ENCODE data around the gene BOD1L2. TPM values are rescaled to one million over a fixed set of nuclear protein-coding genes. Genes with fewer than 3 reads are reported as not detected.
A peak's percentile ranks its signal among the peaks of the same experiment; 100 is the strongest.

The BOD1L2 gene
- polyA plus RNA-seq (2013, experiment 1 of 2), result not detected
- not detected for polyA plus RNA-seq (2013, experiment 2 of 2)

GRCh38 chr18:57146956-57147636 lies at the start of gene BOD1L2:
TSS of gene BOD1L2 (plus strand) at chr18:57147087. CDS start at chr18:57147313, 226 bp downstream.
- Histone ChIP-seq H3K36me3 (ENCODE audit: insufficient read depth, low read length) (no peaks in the 10 kb centered on the region), H3K27me3 (ENCODE audit: insufficient read depth, low read length) (no peaks in the 10 kb centered on the region), H3K9ac (ENCODE audit: low read depth, low read length) (no peak within 1 kb of the TSS), H3K4me3 (ENCODE audit: low read length) (no peak within 1 kb of the TSS), H3K27ac (ENCODE audit: low read depth, low read length) (no peak within 1 kb of the TSS), H3K9me3 (ENCODE audit: insufficient read depth, low read depth, low read length) (no peaks in the 10 kb centered on the region), H3K4me1 (ENCODE audit: insufficient read depth, low read length) (peaks cover 26% of the 10 kb centered on the region)
- 92% methylated on average over 50 of the region's 50 CpGs for WGBS

- WGBS, result 72% methylated on average over 4 of the region's 4 CpGs
- no peaks in the 10 kb centered on the region for H3K36me3 ChIP-seq (ENCODE audit: insufficient read depth, low read length)
- H3K4me1 ChIP-seq (ENCODE audit: insufficient read depth, low read length), result no peaks in the 10 kb centered on the region
- H3K4me3 ChIP-seq (ENCODE audit: low read length), result no peak overlapping the region
- no peak overlapping the region for H3K27ac ChIP-seq (ENCODE audit: low read depth, low read length)
- no peak overlapping the region for H3K9ac ChIP-seq (ENCODE audit: low read depth, low read length)
- H3K9me3 ChIP-seq (ENCODE audit: insufficient read depth, low read depth, low read length), result no peaks in the 10 kb centered on the region
- H3K27me3 ChIP-seq (ENCODE audit: insufficient read depth, low read length), result no peaks in the 10 kb centered on the region
These were observed 39.6 kb upstream of the BOD1L2 start for GRCh38 chr18:57107140-57107832.

GRCh38 chr18:57110290-57110689 lies 36.6 kb upstream of the BOD1L2 start:
- Histone ChIP-seq H3K9me3 (ENCODE audit: insufficient read depth, low read depth, low read length) (no peaks in the 10 kb centered on the region), H3K4me3 (ENCODE audit: low read length) (no peak overlapping the region), H3K27me3 (ENCODE audit: insufficient read depth, low read length) (no peaks in the 10 kb centered on the region), H3K9ac (ENCODE audit: low read depth, low read length) (no peak overlapping the region), H3K36me3 (ENCODE audit: insufficient read depth, low read length) (no peaks in the 10 kb centered on the region), H3K4me1 (ENCODE audit: insufficient read depth, low read length) (no peaks in the 10 kb centered on the region), H3K27ac (ENCODE audit: low read depth, low read length) (no peak overlapping the region)
- WGBS, result 89% methylated on average over 4 of the region's 4 CpGs

- Histone ChIP-seq H3K36me3 (ENCODE audit: insufficient read depth, low read length) (no peaks in the 10 kb centered on the region), H3K27me3 (ENCODE audit: insufficient read depth, low read length) (no peaks in the 10 kb centered on the region), H3K4me1 (ENCODE audit: insufficient read depth, low read length) (no peaks in the 10 kb centered on the region), H3K9me3 (ENCODE audit: insufficient read depth, low read depth, low read length) (no peaks in the 10 kb centered on the region), H3K4me3 (ENCODE audit: low read length) (no peak overlapping the region), H3K9ac (ENCODE audit: low read depth, low read length) (no peak overlapping the region), H3K27ac (ENCODE audit: low read depth, low read length) (no peak overlapping the region)
- WGBS, result 83% methylated on average over 4 of the region's 4 CpGs
These were observed 33.0 kb upstream of the BOD1L2 start for GRCh38 chr18:57113799-57114420.

- Histone ChIP-seq H3K4me3 (ENCODE audit: low read length) (no peak overlapping the region), H3K9me3 (ENCODE audit: insufficient read depth, low read depth, low read length) (no peaks in the 10 kb centered on the region), H3K27me3 (ENCODE audit: insufficient read depth, low read length) (no peaks in the 10 kb centered on the region), H3K27ac (ENCODE audit: low read depth, low read length) (no peak overlapping the region), H3K9ac (ENCODE audit: low read depth, low read length) (no peak overlapping the region), H3K36me3 (ENCODE audit: insufficient read depth, low read length) (no peaks in the 10 kb centered on the region), H3K4me1 (ENCODE audit: insufficient read depth, low read length) (peaks cover 7% of the 10 kb centered on the region)
- 92% methylated on average over 6 of the region's 7 CpGs for WGBS
These were observed 30.2 kb upstream of the BOD1L2 start for GRCh38 chr18:57116598-57117132.

GRCh38 chr18:57121542-57122112 lies 25.3 kb upstream of the BOD1L2 start:
- 4% methylated on average over 33 of the region's 33 CpGs for WGBS
- Histone ChIP-seq H3K36me3 (ENCODE audit: insufficient read depth, low read length) (no peaks in the 10 kb centered on the region), H3K27me3 (ENCODE audit: insufficient read depth, low read length) (peaks cover 9% of the 10 kb centered on the region; the same call in 1 of the 2 replicates), H3K4me3 (ENCODE audit: low read length) (peak overlapping the region; percentile 51), H3K9me3 (ENCODE audit: insufficient read depth, low read depth, low read length) (no peaks in the 10 kb centered on the region), H3K27ac (ENCODE audit: low read depth, low read length) (no peak overlapping the region), H3K9ac (ENCODE audit: low read depth, low read length) (peak overlapping the region; percentile 71), H3K4me1 (ENCODE audit: insufficient read depth, low read length) (peaks cover 26% of the 10 kb centered on the region)

GRCh38 chr18:57122936-57123510 lies 23.9 kb upstream of the BOD1L2 start:
- no peak overlapping the region for H3K4me3 ChIP-seq (ENCODE audit: low read length)
- H3K36me3 ChIP-seq (ENCODE audit: insufficient read depth, low read length), result no peaks in the 10 kb centered on the region
- H3K9ac ChIP-seq (ENCODE audit: low read depth, low read length), result no peak overlapping the region
- H3K4me1 ChIP-seq (ENCODE audit: insufficient read depth, low read length), result peaks cover 26% of the 10 kb centered on the region
- peaks cover 9% of the 10 kb centered on the region; the same call in 1 of the 2 replicates for H3K27me3 ChIP-seq (ENCODE audit: insufficient read depth, low read length)
- no peaks in the 10 kb centered on the region for H3K9me3 ChIP-seq (ENCODE audit: insufficient read depth, low read depth, low read length)
- no peak overlapping the region for H3K27ac ChIP-seq (ENCODE audit: low read depth, low read length)
- WGBS, result 17% methylated on average over 6 of the region's 6 CpGs

GRCh38 chr18:57125627-57126026 lies 21.3 kb upstream of the BOD1L2 start:
- Histone ChIP-seq H3K4me1 (ENCODE audit: insufficient read depth, low read length) (peaks cover 26% of the 10 kb centered on the region), H3K4me3 (ENCODE audit: low read length) (no peak overlapping the region), H3K9me3 (ENCODE audit: insufficient read depth, low read depth, low read length) (no peaks in the 10 kb centered on the region), H3K36me3 (ENCODE audit: insufficient read depth, low read length) (no peaks in the 10 kb centered on the region), H3K27me3 (ENCODE audit: insufficient read depth, low read length) (peaks cover 9% of the 10 kb centered on the region; the same call in 1 of the 2 replicates), H3K9ac (ENCODE audit: low read depth, low read length) (no peak overlapping the region), H3K27ac (ENCODE audit: low read depth, low read length) (no peak overlapping the region)
- 81% methylated on average over 5 of the region's 5 CpGs for WGBS

GRCh38 chr18:57128220-57128932 lies 18.5 kb upstream of the BOD1L2 start:
- H3K36me3 ChIP-seq (ENCODE audit: insufficient read depth, low read length), result no peaks in the 10 kb centered on the region
- whole genome bisulfite sequencing, result 94% methylated on average over 8 of the region's 8 CpGs

GRCh38 chr18:57131101-57131500 lies 15.8 kb upstream of the BOD1L2 start:
- no peaks in the 10 kb centered on the region for H3K27me3 ChIP-seq (ENCODE audit: insufficient read depth, low read length)
- no peak overlapping the region for H3K9ac ChIP-seq (ENCODE audit: low read depth, low read length)
- H3K36me3 ChIP-seq (ENCODE audit: insufficient read depth, low read length), result no peaks in the 10 kb centered on the region
- WGBS, result 94% methylated on average over 5 of the region's 5 CpGs
- H3K4me1 ChIP-seq (ENCODE audit: insufficient read depth, low read length), result no peaks in the 10 kb centered on the region
- H3K27ac ChIP-seq (ENCODE audit: low read depth, low read length), result no peak overlapping the region
- no peaks in the 10 kb centered on the region for H3K9me3 ChIP-seq (ENCODE audit: insufficient read depth, low read depth, low read length)
- H3K4me3 ChIP-seq (ENCODE audit: low read length), result no peak overlapping the region

More at GRCh38 chr18:57128220-57128932, 18.5 kb upstream of the BOD1L2 start:
- H3K27ac ChIP-seq (ENCODE audit: low read depth, low read length), result no peak overlapping the region
- H3K9ac ChIP-seq (ENCODE audit: low read depth, low read length), result no peak overlapping the region
- no peak overlapping the region for H3K4me3 ChIP-seq (ENCODE audit: low read length)
- H3K4me1 ChIP-seq (ENCODE audit: insufficient read depth, low read length), result peaks cover 4% of the 10 kb centered on the region; the same call in 1 of the 2 replicates
- no peaks in the 10 kb centered on the region for H3K27me3 ChIP-seq (ENCODE audit: insufficient read depth, low read length)
- H3K9me3 ChIP-seq (ENCODE audit: insufficient read depth, low read depth, low read length), result no peaks in the 10 kb centered on the region
